Right lobe of liver (tissue), 6 donors: ENCODE measurements around the gene CRKL. TPM values are rescaled to one million over a fixed set of nuclear protein-coding genes. Genes with fewer than 3 reads are reported as not detected.

Source experiments
- ATAC-seq, 4 donors: fragments of 200-7000 bp; cut with Tn5 transposase; one replicate each; pipeline ENCODE4 v1.9.1; 2020; ENCODE audit warnings: mild to moderate bottlenecking in 4 of 4, moderate library complexity in 4 of 4
- DNase-seq, 3 donors: peaks; one replicate each; pipeline ENCODE4 v3.0.0-alpha.2; 2020
- H3K27ac ChIP-seq, 3 donors: fragments of 200-600 bp; one replicate each; pipeline ENCODE4 v1.8.0; 2022
- H3K27me3 ChIP-seq, 2 donors: fragments of 200-600 bp; one replicate each; pipeline ENCODE4 v1.8.0; 2022
- H3K36me3 ChIP-seq, 4 donors: fragments of 200-600 bp; sonication (generic) in 1 of 4; one replicate each; pipeline versions ENCODE4 v1.5.1 to v1.8.0; 2017 to 2022; ENCODE audit warnings: control low read depth in 1 of 4
- H3K4me1 ChIP-seq, 4 donors: fragments of 200-600 bp; sonication (generic) in 1 of 4; one replicate each; pipeline versions ENCODE4 v1.5.1 to v1.8.0; 2017 to 2022; ENCODE audit warnings: control low read depth in 1 of 4
- H3K4me3 ChIP-seq, 3 donors: fragments of 200-600 bp; one replicate each; pipeline ENCODE4 v1.8.0; 2022
- H3K9me3 ChIP-seq, 4 donors: fragments of 200-600 bp; sonication (generic) in 1 of 4; one replicate each; pipeline versions ENCODE4 v1.5.1 to v1.8.0; 2017 to 2022; ENCODE audit warnings: control low read depth in 1 of 4
- CTCF ChIP-seq, 4 donors: fragments of 200-600 bp in 3 of 4; fragments of 450-650 bp in 1 of 4; IDR thresholded peaks; one replicate each; pipeline versions ENCODE4 v1.5.1 to v1.8.0; 2016 to 2022; ENCODE audit warnings: antibody characterized with exemption in 4 of 4, mild to moderate bottlenecking in 2 of 4
- POLR2A ChIP-seq: fragments of 450-650 bp; IDR thresholded peaks from one replicate; pipeline ENCODE4 v1.6.1; 2017; ENCODE audit warnings: antibody characterized with exemption, mild to moderate bottlenecking
- WGBS: methylation state at CpG from one replicate; pipeline ENCODE4 v1.1.6; 2018; ENCODE audit warnings: low coverage, low lambda C conversion rate; ENCODE audit not compliant: insufficient coverage; ENCODE audit errors: missing lambda C conversion rate; 5-methylcytosine and 5-hydroxymethylcytosine counted together
- intact Hi-C, 2 donors: fragments of 100-400 bp; cut with DNase I; formaldehyde crosslinking; loops; one replicate each; pipeline versions ENCODE4 v1.11.2 to v1.14.1; 2022
- total RNA-seq, 6 experiments: library from RNA; depleted of rRNA in 2 of 6; stranded (reverse); fragments of >200 nt in 2 of 6; fragmentation: NEBNext Ultra II Directional in 3 of 6; extraction: Animal tissue kit (Norgen Biotek cat#: 25700) in 3 of 6; gene quantifications; one replicate each; pipeline versions ENCODE4 v1.1.0 to v1.2.4, GENCODE V29; 2016 to 2023
- donor health status: DM: no; HTN: yes; CAD: no.
- donor health status: DM: no; HTN: no; CAD: no.
- donor health status: DM: no; HTN: no; CAD: no.
- donor health status: DM: no; HTN: yes; CAD: no.
- donor health status: DM: no; HTN: yes; CAD: no.

The CRKL gene
- total RNA-seq, 6 experiments from 2014 or later: 27.5 to 53.1 (median 35.2) TPM

GRCh38 chr22:20951932-20952380 lies 34.7 kb downstream of the CRKL start:
- Histone ChIP-seq H3K9me3 (no peaks in the 10 kb centered on the region), H3K27me3 (no peaks in the 10 kb centered on the region), H3K4me3 (no peak overlapping the region), H3K36me3 (peaks cover 0 to 14% (median 6%) of the 10 kb centered on the region in 4 donors), H3K4me1 (peaks cover 0 to 60% (median 28%) of the 10 kb centered on the region in 4 donors), H3K27ac (peak overlapping the region; percentile 56 to 86 (median 85))
- TF ChIP-seq POLR2A (no peak), CTCF (IDR thresholded peaks at IDR 0.05) (peak in 1 of 4 donors; percentile 13)
- peak; percentile 58 to 82 (median 78) for DNase-seq
- intact Hi-C loops: no loop called here
- WGBS: 54% methylated on average over 6 of the region's 8 CpGs
- peak; percentile 62 to 76 (median 66) for ATAC-seq

- no peak for TF ChIP-seq CTCF (IDR thresholded peaks at IDR 0.05)
- no peak for TF ChIP-seq POLR2A
- H3K4me3 ChIP-seq: no peak overlapping the region
- peaks cover 0 to 14% (median 6%) of the 10 kb centered on the region in 4 donors for H3K36me3 ChIP-seq
- WGBS: 56% methylated on average over 12 of the region's 13 CpGs
- DNase-seq (peak; percentile 53 to 83 (median 82)), ATAC-seq (peak; percentile 61 to 71 (median 62))
- H3K4me1 ChIP-seq: peaks cover 0 to 56% (median 28%) of the 10 kb centered on the region in 4 donors
- H3K27ac ChIP-seq: peak overlapping the region; percentile 56 to 86 (median 85)
- intact Hi-C loops: no loop called here
- no peaks in the 10 kb centered on the region for H3K9me3 ChIP-seq
- H3K27me3 ChIP-seq: no peaks in the 10 kb centered on the region
These were observed 35.5 kb downstream of the CRKL start for GRCh38 chr22:20952544-20953341.

- Histone ChIP-seq H3K4me1 (peaks cover 0 to 51% (median 25%) of the 10 kb centered on the region in 4 donors), H3K9me3 (no peaks in the 10 kb centered on the region)
- ATAC-seq: no peak
These were observed 36.1 kb downstream of the CRKL start for GRCh38 chr22:20953342-20953608.

More at GRCh38 chr22:20953342-20953608, 36.1 kb downstream of the CRKL start:
- TF ChIP-seq CTCF (IDR thresholded peaks at IDR 0.05) (no peak), POLR2A (no peak)
- 57% methylated on average over 3 of the region's 3 CpGs for WGBS
- DNase-seq: no peak
- peaks cover 0 to 14% (median 6%) of the 10 kb centered on the region in 4 donors for H3K36me3 ChIP-seq
- H3K27me3 ChIP-seq: no peaks in the 10 kb centered on the region
- intact Hi-C loops: no loop called here
- H3K27ac ChIP-seq: peak overlapping the region; percentile 56 to 86 (median 85)
- no peak overlapping the region for H3K4me3 ChIP-seq
